HUES6 (cell line): ENCODE measurements around the gene GNB1.

ENCODE experiments used
- H3K27ac ChIP-seq: 2 replicates; pipeline ENCODE4 v1.7.0; 2013; ENCODE audit warnings: low read depth, mild to moderate bottlenecking, low read length, inconsistent platforms
- H3K27me3 ChIP-seq: 2 replicates; pipeline ENCODE4 v1.6.1; 2013; ENCODE audit warnings: low read length; ENCODE audit not compliant: control insufficient read depth, insufficient read depth
- H3K36me3 ChIP-seq: 2 replicates; pipeline ENCODE4 v1.6.1; 2013; ENCODE audit warnings: low read length; ENCODE audit not compliant: control insufficient read depth, insufficient read depth
- H3K4me1 ChIP-seq: 2 replicates; pipeline ENCODE4 v1.6.1; 2013; ENCODE audit warnings: low read length; ENCODE audit not compliant: control insufficient read depth, insufficient read depth
- H3K4me3 ChIP-seq: 2 replicates; pipeline ENCODE4 v1.5.1; 2013; ENCODE audit warnings: low read depth, low read length
- H3K9ac ChIP-seq: one replicate; pipeline ENCODE4 v1.6.1; 2013; ENCODE audit warnings: mild to moderate bottlenecking, low read length
- H3K9me3 ChIP-seq: 2 replicates; pipeline ENCODE4 v1.6.1; 2013; ENCODE audit warnings: low read depth, low read length; ENCODE audit not compliant: control insufficient read depth, insufficient read depth

GNB1 gene

DNA sequence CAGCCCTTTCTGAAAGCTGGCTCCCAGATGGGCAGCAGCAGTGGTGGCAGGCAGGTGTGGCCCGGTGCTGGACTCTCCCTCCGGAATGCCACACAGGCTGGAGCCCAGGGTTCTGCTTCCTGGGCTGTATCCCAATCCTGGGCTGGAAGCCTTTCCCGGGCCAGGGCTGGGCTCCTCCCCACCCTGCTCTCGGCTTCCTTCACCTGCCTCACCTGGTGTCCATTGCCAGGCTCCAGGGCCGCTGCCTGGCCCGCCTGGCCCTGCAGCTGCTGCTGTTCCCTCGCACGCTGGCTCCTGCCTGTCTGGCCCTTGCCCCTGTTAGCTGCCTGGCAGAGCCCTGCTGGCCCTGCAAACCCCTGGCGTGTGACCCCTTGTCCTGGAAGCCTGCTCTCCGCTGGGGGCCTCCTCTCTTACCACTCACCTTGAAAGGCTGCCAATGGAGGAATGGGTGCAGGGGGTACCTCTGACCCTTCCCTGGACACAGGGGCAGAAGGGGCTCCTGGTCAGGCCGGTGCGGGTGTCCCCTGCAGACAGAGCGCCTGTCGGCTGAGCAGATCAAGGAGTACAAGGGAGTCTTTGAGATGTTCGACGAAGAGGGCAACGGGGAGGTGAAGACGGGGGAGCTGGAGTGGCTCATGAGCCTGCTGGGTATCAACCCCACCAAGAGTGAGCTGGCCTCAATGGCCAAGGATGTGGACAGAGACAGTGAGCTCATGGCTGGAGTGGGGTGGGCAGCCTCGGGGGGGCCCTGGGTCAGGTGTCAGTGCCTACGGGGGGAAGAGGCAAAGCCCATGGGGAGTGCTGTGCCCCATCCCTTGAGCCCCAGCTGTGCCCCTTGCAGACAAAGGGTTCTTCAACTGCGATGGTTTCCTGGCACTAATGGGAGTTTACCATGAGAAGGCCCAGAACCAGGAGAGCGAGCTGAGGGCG lies 25.3 kb upstream of the GNB1 start:
- peaks cover 13% of the 10 kb centered on the region; the same call in 1 of the 2 replicates for H3K27me3 ChIP-seq
- H3K4me3 ChIP-seq, result no peak overlapping the region
- no peak overlapping the region for H3K9ac ChIP-seq
- no peak overlapping the region for H3K27ac ChIP-seq
- no peaks in the 10 kb centered on the region for H3K36me3 ChIP-seq
- H3K9me3 ChIP-seq, result no peaks in the 10 kb centered on the region
- H3K4me1 ChIP-seq, result peaks cover 21% of the 10 kb centered on the region

DNA sequence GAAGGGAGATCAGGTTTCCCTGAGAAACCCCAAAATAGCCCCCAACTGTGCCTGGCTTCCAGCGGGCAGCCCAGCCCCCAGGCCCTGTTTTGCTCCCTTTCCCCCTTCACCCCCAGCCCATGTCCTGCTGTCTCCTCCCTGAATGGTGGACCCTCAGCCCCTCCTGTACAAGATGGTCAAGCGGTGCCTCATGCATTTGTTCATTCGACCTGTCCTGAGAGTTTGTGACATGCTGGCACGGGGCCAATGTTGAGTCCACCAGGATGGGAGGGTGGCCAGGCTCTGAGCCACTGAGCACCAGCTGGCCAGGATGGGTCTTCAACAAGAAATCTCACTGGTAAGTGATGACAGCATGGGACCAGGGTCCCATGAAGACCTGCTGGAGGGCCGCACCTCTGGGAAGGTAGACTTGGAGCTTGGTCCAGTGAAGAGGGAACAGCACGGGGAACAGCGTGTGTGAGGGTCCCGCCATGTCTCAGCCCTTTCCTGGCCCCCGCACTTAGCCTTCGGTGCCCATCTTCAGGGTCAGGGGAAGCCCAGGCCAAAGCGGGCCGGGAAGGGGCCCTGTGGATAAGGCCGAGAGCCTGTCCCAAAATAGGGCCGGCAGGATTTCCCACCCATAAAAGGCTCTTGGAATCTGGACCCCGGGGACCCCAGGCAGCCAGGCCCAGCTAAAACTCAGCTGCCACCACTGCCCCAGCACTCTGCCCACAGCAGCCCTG lies 24.2 kb upstream of the GNB1 start, which contains the start of gene CALML6:
TSS of gene CALML6 (plus strand) at position 290 of the 722 bp plus-strand sequence. CDS start at position 311, 21 bp downstream.
- H3K4me3 ChIP-seq, result no peak within 1 kb of the TSS
- H3K27ac ChIP-seq, result no peak within 1 kb of the TSS
- no peak within 1 kb of the TSS for H3K9ac ChIP-seq

DNA sequence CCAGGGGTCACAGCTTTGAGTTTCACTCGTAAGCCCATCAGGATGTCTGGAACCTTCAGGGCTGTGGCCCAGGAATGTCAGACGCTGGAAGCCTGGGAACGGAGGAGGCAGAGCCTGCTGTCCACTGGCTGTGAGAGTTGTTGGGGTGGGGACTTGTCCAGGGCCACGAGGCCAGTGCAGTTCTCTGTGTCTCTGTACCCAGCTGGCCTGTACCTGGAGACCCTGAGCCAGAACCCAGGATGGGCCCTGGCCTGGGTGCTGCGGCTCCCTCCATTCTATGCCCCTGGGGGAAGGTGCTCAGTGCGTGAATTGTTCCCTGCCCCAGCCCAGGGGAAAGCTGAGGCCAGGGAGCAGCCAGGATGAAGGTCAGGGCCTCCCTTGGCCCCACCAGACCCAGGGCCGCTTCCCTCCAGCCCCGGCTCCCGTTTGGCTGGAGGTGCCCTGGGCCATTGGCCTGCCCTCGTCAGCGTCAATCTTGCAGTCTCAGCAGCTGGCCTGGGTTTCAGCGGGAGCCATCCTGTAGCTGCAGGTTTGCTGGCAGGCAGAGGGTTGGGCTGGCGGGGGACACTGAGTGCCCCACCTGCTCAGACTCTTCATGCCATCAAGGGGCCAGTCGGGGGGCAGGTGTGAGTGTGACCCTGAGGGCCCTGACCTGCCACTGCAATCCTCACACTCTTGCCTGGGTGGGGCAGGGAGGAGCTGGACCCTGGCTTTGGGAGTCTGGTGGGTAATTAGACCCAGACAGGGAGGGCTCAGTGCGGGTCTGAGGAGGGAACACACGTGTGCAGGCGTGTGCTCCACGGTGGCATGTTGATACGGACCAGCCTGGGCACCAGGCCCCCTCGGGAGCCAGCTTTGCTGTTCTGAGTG lies 23.4 kb upstream of the GNB1 start:
- no peak overlapping the region for H3K9ac ChIP-seq
- peaks cover 20% of the 10 kb centered on the region for H3K4me1 ChIP-seq

More for the DNA sequence above, 24.2 kb upstream of the GNB1 start, which contains the start of gene CALML6:
- H3K36me3 ChIP-seq, result no peaks in the 10 kb centered on the region
- H3K4me1 ChIP-seq, result peaks cover 21% of the 10 kb centered on the region
- peaks cover 10% of the 10 kb centered on the region; the same call in 1 of the 2 replicates for H3K27me3 ChIP-seq
- H3K9me3 ChIP-seq, result no peaks in the 10 kb centered on the region

DNA sequence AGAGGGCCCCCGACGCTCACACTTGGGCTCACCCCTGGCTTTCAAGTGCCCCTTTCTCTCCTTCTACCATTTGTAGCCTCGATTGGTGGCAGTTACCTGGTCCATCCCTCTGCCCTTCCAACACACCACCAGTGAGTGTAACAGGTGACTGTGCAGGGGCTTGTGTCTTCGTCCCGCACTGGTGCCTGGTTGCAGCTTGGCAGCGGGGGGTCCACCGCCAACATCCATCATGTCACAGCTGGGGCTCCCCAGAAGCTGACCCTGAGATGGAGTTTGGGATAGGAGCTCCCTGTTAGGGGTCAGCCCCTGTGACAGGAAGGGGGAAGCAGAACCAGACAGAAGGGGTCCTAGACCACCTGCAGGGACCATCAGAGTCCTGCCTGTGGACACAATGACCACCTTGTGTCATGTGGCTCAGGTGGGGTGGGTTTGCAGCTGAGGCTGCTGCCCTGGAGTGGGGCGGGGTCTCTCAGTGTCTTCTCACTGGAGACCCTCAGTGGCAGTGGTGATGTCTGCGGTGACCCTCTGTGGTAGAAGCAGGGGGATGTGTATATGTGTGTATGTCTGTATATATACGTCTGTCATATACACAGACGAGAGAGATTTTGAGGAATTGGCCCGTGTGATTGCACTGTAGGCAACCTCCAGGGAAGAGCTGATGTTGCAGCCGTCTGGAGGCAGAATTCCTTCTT lies 20.6 kb upstream of the GNB1 start:
- Histone ChIP-seq H3K36me3 (no peaks in the 10 kb centered on the region), H3K27ac (no peak overlapping the region), H3K9ac (no peak overlapping the region), H3K9me3 (no peaks in the 10 kb centered on the region), H3K4me3 (no peak overlapping the region), H3K4me1 (peaks cover 23% of the 10 kb centered on the region; the same call in 1 of the 2 replicates), H3K27me3 (no peaks in the 10 kb centered on the region; the same call in 1 of the 2 replicates)

More for the DNA sequence above, 23.4 kb upstream of the GNB1 start:
- H3K9me3 ChIP-seq, result no peaks in the 10 kb centered on the region
- H3K4me3 ChIP-seq, result no peak overlapping the region
- H3K36me3 ChIP-seq, result no peaks in the 10 kb centered on the region
- H3K27me3 ChIP-seq, result peaks cover 9% of the 10 kb centered on the region; the same call in 1 of the 2 replicates
- H3K27ac ChIP-seq, result no peak overlapping the region

DNA sequence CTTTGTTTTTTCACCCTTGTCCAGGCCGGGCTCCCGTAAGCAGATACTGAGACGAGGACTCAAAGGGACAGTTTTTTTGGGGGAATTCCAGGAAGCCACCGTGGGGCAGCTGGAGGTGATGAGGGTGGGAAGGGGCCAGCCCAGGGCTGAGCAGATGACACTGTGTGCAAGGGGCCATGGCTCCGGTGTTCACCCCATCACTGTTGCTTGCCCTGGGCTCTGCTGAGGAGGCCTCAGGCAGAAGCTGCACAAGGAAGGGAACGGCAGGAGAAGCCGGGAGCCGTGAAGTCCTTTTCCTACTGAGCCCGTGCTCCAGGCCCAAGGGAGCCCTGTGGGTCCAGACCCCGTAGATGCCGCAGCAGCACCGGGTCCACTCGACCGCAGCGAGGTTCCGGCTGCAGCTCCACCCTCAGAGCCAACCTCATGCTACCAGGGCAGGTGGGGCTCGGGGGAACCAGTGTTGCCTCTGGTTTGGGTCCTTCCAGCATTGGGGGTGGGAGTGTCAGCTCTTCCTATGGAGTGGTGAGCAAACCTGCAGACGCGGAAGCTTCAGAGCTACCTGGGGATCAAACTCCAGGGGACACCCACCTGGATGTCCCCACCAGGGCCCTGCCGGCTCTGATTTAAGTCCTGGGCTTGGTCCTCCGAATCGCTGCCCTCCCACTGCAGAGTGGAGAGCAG lies 19.9 kb upstream of the GNB1 start:
- H3K4me3 ChIP-seq, result no peak overlapping the region
- H3K9ac ChIP-seq, result no peak overlapping the region
- H3K27me3 ChIP-seq, result no peaks in the 10 kb centered on the region; the same call in 1 of the 2 replicates
- H3K9me3 ChIP-seq, result no peaks in the 10 kb centered on the region
- H3K36me3 ChIP-seq, result no peaks in the 10 kb centered on the region
- no peak overlapping the region for H3K27ac ChIP-seq
- H3K4me1 ChIP-seq, result peaks cover 23% of the 10 kb centered on the region; the same call in 1 of the 2 replicates

DNA sequence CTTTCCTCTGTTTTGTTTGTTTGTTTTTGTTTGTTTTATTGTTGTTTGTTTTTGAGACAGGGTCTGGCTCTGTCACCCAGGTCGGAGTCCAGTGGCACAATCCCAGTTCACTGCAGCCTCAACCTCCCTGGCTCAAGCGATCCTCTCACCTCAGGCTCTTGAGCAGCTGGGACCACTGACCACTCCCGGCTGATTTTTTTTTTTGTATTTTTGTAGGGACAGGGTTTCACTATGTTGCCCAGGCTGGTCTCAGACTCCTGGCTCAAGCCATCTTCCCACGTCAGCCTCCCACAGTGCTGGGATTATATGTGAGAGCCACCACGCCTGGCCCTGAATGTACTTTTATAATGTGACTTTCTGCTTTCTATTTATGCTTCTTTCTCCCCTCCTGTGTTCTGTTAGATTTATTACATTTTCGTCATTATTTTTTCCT lies 19.2 kb upstream of the GNB1 start:
- peak overlapping the region; percentile 23 for H3K9ac ChIP-seq
- H3K4me1 ChIP-seq, result peaks cover 23% of the 10 kb centered on the region; the same call in 1 of the 2 replicates
- H3K9me3 ChIP-seq, result no peaks in the 10 kb centered on the region
- H3K4me3 ChIP-seq, result peak overlapping the region; percentile 63
- no peaks in the 10 kb centered on the region for H3K36me3 ChIP-seq
- H3K27me3 ChIP-seq, result no peaks in the 10 kb centered on the region
- H3K27ac ChIP-seq, result no peak overlapping the region

DNA sequence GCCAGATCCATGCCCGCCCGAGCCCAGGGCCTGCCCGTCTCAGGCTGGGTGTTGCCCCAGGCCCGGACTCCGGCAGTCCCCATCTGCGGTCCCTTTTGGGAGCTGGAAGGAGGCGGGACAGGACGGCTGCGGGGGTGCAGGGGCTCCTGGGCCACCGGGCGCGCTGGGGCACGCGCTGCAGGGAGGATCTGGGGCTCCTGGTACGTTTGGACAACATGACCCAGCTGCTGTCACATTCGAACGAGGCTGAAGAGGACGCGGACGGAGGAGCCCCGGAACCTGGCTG lies 17.6 kb upstream of the GNB1 start:
- Histone ChIP-seq H3K4me3 (peak overlapping the region; percentile 73), H3K9ac (peak overlapping the region; percentile 51), H3K27ac (no peak overlapping the region; the same call in 1 of the 2 replicates), H3K4me1 (peaks cover 19% of the 10 kb centered on the region; the same call in 1 of the 2 replicates), H3K27me3 (no peaks in the 10 kb centered on the region), H3K9me3 (no peaks in the 10 kb centered on the region), H3K36me3 (no peaks in the 10 kb centered on the region)

DNA sequence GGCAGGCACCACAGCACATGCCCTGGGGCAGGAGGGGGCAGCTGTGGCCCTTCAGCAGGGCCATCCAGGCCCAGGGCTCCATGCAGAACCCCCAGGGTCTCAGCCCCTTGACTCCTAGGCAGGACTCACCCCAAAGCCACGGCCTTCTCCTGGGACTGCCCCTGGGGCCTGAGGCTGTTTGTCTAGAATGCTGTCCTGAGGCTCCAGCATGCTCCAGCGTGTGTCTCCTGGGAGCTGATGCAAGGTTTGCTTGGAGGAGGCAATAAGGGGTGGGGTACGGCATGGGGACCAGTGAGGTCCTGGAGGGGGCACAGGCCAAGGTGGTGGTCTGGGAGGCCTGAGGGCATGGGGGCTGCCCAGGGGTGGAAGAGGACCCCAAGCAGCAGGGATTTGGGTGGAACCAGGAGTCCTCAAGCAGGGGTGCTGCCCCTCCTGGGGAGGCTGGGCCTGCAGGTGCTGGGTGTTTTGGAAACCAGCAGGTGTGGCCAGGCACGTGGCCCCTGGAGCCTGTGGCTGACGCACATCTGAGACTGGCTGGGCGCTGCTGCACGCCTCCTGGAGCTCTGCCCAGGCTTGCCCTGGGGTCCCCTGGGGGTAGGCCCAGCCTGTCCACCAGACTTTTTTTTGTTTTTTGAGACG lies 16.3 kb upstream of the GNB1 start:
- Histone ChIP-seq H3K36me3 (no peaks in the 10 kb centered on the region), H3K9me3 (peaks cover 4% of the 10 kb centered on the region; the same call in 1 of the 2 replicates), H3K4me1 (peaks cover 19% of the 10 kb centered on the region; the same call in 1 of the 2 replicates), H3K27ac (no peak overlapping the region), H3K4me3 (no peak overlapping the region), H3K27me3 (no peaks in the 10 kb centered on the region), H3K9ac (peak overlapping the region; percentile 19)

DNA sequence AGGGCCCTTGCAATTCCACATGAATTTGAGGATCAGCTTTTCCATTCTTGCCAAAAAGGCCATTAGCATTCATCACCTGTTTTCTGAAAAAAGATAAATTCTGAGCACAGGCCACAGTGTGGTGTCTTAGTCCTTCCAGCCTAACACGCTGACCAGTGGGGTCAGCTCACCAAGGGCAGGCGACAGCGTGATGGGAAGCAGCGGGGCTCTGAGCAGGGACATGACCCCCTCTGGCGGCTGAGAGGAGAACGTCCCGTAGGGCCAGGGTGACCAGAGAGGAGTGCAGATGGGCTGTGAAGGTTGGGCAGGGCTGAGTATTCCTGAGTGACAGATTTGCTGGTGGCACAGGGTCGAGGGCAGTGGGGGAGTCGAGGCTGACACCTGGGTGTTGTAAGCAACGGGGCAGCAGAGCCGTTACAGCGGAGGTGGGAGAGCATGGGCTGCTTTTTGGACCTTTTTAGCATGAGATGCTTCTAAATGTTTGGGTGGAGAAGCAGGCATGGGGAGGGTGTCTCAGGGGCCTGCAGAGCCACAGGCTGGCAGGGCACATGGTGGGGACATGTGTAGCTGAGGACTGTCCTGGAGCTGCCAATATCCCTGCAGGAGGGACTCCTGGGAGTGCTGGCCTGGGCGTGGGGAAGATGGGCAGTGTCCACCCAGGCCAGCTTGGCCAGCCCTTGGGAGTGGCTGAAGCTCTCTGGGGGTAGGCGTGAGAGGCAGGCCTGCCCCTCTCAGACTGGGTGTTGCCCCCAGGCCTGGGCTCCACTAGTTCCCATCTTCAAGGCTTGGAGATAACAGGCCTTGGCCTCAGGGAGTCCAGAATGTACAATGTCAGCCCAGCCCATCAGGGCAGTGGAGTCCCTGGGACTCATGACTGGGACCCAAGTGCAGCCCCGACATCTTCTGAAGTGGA lies 15.6 kb upstream of the GNB1 start:
- H3K27ac ChIP-seq, result no peak overlapping the region
- H3K9me3 ChIP-seq, result peaks cover 4% of the 10 kb centered on the region; the same call in 1 of the 2 replicates
- H3K4me1 ChIP-seq, result peaks cover 19% of the 10 kb centered on the region; the same call in 1 of the 2 replicates
- no peaks in the 10 kb centered on the region for H3K36me3 ChIP-seq
- no peak overlapping the region for H3K4me3 ChIP-seq
- no peak overlapping the region for H3K9ac ChIP-seq
- no peaks in the 10 kb centered on the region for H3K27me3 ChIP-seq
